NCI-H446 (cell line): ENCODE data around the gene REV3L.
"Not testable (repeated sequence)": the region's sequence is repeated elsewhere in the genome, so short reads cannot be mapped to it uniquely, and the experiment has no call there.

Experiments
- DNase-seq, 2 experiments: peaks; one replicate each; lab custom pipeline; 2025; lab: John Stamatoyannopoulos, UW

The REV3L gene

GRCh38 chr6:111300938-111301800 lies 181.8 kb downstream of the REV3L start:
- not testable (repeated sequence) for DNase-seq

GRCh38 chr6:111297776-111298175 lies 185.2 kb downstream of the REV3L start:
- DNase-seq, result no peak

GRCh38 chr6:111294374-111294967 lies 188.5 kb downstream of the REV3L start:
- DNase-seq, result no peak

- DNase-seq, result no peak
These were observed 191.4 kb downstream of the REV3L start for GRCh38 chr6:111291336-111292259.

- DNase-seq, result not testable (repeated sequence)
These were observed 192.2 kb downstream of the REV3L start for GRCh38 chr6:111290689-111291335.

GRCh38 chr6:111284356-111284755 lies 198.7 kb downstream of the REV3L start:
- DNase-seq, result not testable (repeated sequence)

- DNase-seq, result no peak
These were observed 199.3 kb downstream of the REV3L start for GRCh38 chr6:111283707-111284106.

- no peak for DNase-seq
These were observed 200.5 kb downstream of the REV3L start for GRCh38 chr6:111282515-111282914.

- no peak for DNase-seq
These were observed 202.5 kb downstream of the REV3L start for GRCh38 chr6:111280445-111280955.

- no peak for DNase-seq
These were observed 204.3 kb downstream of the REV3L start for GRCh38 chr6:111278731-111279130.

- no peak for DNase-seq
These were observed 205.2 kb downstream of the REV3L start for GRCh38 chr6:111277819-111278218.

- DNase-seq, result no peak
These were observed 206.3 kb downstream of the REV3L start for GRCh38 chr6:111276736-111277135.

- DNase-seq, result no peak
These were observed 206.7 kb downstream of the REV3L start for GRCh38 chr6:111276335-111276734.

- DNase-seq, result no peak
These were observed 208.3 kb downstream of the REV3L start for GRCh38 chr6:111274593-111275217.

- no peak for DNase-seq
These were observed 212.9 kb downstream of the REV3L start for GRCh38 chr6:111270121-111270520.

GRCh38 chr6:111269401-111269970 lies 213.5 kb downstream of the REV3L start:
- no peak for DNase-seq

- DNase-seq, result no peak
These were observed 215.2 kb downstream of the REV3L start for GRCh38 chr6:111267764-111268333.

- no peak for DNase-seq
These were observed 216.7 kb downstream of the REV3L start for GRCh38 chr6:111266276-111266675.

- no peak for DNase-seq
These were observed 217.2 kb downstream of the REV3L start for GRCh38 chr6:111265842-111266241.

GRCh38 chr6:111263837-111264236 lies 219.2 kb downstream of the REV3L start:
- peak in 1 of 2 experiments; percentile 4 for DNase-seq
